Measurements from ENCODE around the gene SDK2. TPM values are rescaled to one million over a fixed set of nuclear protein-coding genes. Genes with fewer than 3 reads are reported as not detected.

The SDK2 gene
- total RNA-seq, 6 experiments from 2014 or later: 0.11 to 0.46 (median 0.25) TPM

DNA sequence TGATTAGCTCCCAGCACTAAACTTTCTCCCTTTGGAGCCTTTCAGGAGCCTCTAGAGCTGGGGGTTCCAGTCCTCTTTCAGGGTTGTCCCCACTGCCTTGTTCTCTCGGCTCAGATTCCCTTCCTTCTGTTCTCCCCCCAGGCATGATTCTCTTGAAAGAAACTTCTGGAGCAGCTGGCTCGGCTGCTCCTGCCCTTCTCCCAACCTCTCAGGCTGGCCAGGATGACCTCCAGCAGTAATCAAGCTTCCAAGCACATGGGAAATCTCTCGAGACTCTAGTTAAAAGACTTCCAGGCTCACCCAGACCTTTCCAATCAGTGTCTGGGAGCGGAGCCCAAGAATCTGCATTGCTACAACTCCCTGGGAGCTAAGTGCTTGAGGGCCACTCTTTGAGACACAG, 3.6 kb downstream of the SDK2 start:
- no peak for TF ChIP-seq POLR2A (IDR thresholded peaks at IDR 0.05)
- TF ChIP-seq, protein P1, sequence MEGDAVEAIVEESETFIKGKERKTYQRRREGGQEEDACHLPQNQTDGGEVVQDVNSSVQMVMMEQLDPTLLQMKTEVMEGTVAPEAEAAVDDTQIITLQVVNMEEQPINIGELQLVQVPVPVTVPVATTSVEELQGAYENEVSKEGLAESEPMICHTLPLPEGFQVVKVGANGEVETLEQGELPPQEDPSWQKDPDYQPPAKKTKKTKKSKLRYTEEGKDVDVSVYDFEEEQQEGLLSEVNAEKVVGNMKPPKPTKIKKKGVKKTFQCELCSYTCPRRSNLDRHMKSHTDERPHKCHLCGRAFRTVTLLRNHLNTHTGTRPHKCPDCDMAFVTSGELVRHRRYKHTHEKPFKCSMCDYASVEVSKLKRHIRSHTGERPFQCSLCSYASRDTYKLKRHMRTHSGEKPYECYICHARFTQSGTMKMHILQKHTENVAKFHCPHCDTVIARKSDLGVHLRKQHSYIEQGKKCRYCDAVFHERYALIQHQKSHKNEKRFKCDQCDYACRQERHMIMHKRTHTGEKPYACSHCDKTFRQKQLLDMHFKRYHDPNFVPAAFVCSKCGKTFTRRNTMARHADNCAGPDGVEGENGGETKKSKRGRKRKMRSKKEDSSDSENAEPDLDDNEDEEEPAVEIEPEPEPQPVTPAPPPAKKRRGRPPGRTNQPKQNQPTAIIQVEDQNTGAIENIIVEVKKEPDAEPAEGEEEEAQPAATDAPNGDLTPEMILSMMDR (IDR thresholded peaks at IDR 0.05): no peak
- WGBS (ENCODE audit: insufficient coverage, low coverage, low lambda C conversion rate, missing lambda C conversion rate): 38% methylated on average over 4 of the region's 4 CpGs
- H3K36me3 ChIP-seq: no peaks in the 10 kb centered on the region
- no peaks in the 10 kb centered on the region for H3K9me3 ChIP-seq
- no peak overlapping the region for H3K27ac ChIP-seq
- peaks cover 0 to 6% (median 0%) of the 10 kb centered on the region in 4 donors for H3K4me1 ChIP-seq
- DNase-seq: no peak
- H3K27me3 ChIP-seq: peaks cover 0 to 16% of the 10 kb centered on the region in 2 donors
- no peak overlapping the region for H3K4me3 ChIP-seq
- ATAC-seq: no peak
- intact Hi-C loops (cut with DNase I): no loop called here

DNA sequence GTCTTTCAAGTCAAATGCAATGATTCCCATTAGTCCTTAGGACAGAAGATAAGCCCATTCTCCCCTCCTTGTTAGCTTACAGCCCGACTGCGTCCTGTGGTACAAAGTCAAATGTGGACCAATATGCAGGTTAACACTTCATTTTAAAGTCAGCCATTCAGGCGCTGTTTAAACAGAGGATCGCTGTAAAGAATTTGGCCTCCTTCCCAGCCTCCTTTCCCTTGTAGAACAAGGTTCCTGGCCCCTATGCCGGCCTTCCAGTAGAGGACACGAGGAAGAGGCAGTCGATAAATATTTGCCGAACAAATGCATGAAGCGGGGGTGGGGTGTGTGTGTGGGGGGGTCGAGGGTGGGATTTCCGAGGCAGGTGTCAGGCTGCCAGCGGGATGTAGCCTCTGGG, 4.3 kb downstream of the SDK2 start:
- H3K4me3 ChIP-seq: no peak overlapping the region
- WGBS (ENCODE audit: insufficient coverage, low coverage, low lambda C conversion rate, missing lambda C conversion rate): 14% methylated on average over 11 of the region's 12 CpGs
- intact Hi-C loops (cut with DNase I): no loop called here
- ATAC-seq: no peak
- H3K36me3 ChIP-seq: no peaks in the 10 kb centered on the region
- DNase-seq: no peak
- no peaks in the 10 kb centered on the region for H3K9me3 ChIP-seq
- H3K4me1 ChIP-seq: peaks cover 0 to 6% (median 0%) of the 10 kb centered on the region in 4 donors
- H3K27me3 ChIP-seq: peaks cover 0 to 16% of the 10 kb centered on the region in 2 donors
- TF ChIP-seq, protein P1 (IDR thresholded peaks at IDR 0.05): no peak
- no peak for TF ChIP-seq POLR2A (IDR thresholded peaks at IDR 0.05)
- no peak overlapping the region for H3K27ac ChIP-seq

DNA sequence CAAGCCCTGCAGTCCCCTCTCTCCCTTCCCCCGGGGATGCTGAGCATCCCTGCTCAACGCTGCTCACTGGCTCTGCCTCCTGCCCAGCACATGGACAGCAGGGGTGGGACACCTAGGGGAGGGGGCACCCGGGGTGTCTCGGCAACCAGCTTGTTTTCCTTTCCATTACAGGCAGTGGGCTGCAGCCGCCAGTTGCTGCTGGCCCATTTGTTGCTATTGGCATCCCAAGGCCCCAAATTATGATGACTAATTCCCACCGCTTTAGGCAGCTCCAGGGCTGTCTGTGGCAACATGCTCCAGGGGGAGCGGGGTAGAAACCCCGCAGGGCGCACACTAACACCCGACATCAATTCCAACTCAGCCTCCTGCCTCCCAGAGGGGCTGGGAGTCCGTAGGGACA, 4.9 kb downstream of the SDK2 start:
- no CpG with 5 or more reads among the region's 11 CpGs for WGBS (ENCODE audit: insufficient coverage, low coverage, low lambda C conversion rate, missing lambda C conversion rate)
- DNase-seq (no peak), ATAC-seq (no peak)

DNA sequence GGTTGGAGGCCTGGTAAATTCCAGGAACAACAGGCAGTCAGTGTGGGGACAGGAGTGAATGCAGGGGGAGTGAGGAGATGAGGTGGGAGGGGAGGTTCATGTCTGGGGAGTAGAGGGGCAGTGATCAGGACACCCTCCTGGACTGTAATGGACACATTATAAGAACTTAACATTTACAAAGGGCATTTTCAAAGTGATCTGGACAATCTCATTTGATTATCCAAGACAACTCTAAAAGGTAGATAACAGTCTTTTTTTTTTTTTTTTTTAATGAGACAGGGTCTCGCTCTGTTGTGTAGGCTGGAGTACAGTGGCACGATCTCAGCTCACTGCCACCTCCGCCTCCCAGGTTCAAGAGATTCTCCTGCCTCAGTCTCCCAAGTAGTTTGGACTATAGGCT, 5.7 kb downstream of the SDK2 start:
- DNase-seq (no peak), ATAC-seq (no peak)
- no peaks in the 10 kb centered on the region for H3K9me3 ChIP-seq
- WGBS (ENCODE audit: insufficient coverage, low coverage, low lambda C conversion rate, missing lambda C conversion rate): 83% methylated on average over 3 of the region's 3 CpGs
- no peak overlapping the region for H3K4me3 ChIP-seq
- intact Hi-C loops (cut with DNase I): no loop called here
- peaks cover 0 to 4% (median 0%) of the 10 kb centered on the region in 4 donors for H3K4me1 ChIP-seq
- no peak for TF ChIP-seq POLR2A (IDR thresholded peaks at IDR 0.05)
- TF ChIP-seq, protein P1 (IDR thresholded peaks at IDR 0.05): no peak
- H3K27ac ChIP-seq: no peak overlapping the region
- H3K36me3 ChIP-seq: no peaks in the 10 kb centered on the region
- peaks cover 0 to 14% of the 10 kb centered on the region in 2 donors for H3K27me3 ChIP-seq

More for the DNA sequence above, 4.9 kb downstream of the SDK2 start:
- TF ChIP-seq, protein P1 (IDR thresholded peaks at IDR 0.05): no peak
- TF ChIP-seq POLR2A (IDR thresholded peaks at IDR 0.05): no peak
- Histone ChIP-seq H3K9me3 (no peaks in the 10 kb centered on the region), H3K36me3 (no peaks in the 10 kb centered on the region), H3K27ac (no peak overlapping the region), H3K4me3 (no peak overlapping the region), H3K27me3 (peaks cover 0 to 16% of the 10 kb centered on the region in 2 donors), H3K4me1 (peaks cover 0 to 6% (median 0%) of the 10 kb centered on the region in 4 donors)
- intact Hi-C loops (cut with DNase I): no loop called here

DNA sequence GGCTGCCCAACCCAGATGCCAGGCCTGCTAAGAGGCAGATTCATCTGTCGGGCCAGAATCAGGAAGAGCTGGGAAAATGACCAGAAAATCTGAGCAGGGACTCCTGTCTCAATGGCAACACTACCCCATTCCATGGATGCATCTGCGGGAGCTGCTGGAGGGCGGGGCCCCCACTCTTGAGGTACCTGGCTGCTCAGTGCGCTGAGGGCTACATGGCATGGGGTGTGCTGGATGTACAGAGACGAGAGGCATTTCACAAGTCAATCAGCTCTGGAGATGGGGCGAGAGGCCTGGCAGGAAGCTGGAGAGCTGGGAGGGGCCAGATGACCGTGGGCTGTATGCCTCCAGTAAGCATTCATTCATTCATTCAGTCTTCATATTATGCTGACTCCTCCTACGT, 6.4 kb downstream of the SDK2 start:
- Histone ChIP-seq H3K4me3 (no peak overlapping the region), H3K27me3 (peaks cover 0 to 8% of the 10 kb centered on the region in 2 donors), H3K36me3 (no peaks in the 10 kb centered on the region), H3K9me3 (no peaks in the 10 kb centered on the region), H3K27ac (no peak overlapping the region), H3K4me1 (no peaks in the 10 kb centered on the region)
- no peak for ATAC-seq
- no peak for DNase-seq
- intact Hi-C loops (cut with DNase I): no loop called here
- no peak for TF ChIP-seq POLR2A (IDR thresholded peaks at IDR 0.05)
- TF ChIP-seq, protein P1 (IDR thresholded peaks at IDR 0.05): no peak
- 55% methylated on average over 4 of the region's 8 CpGs for WGBS (ENCODE audit: insufficient coverage, low coverage, low lambda C conversion rate, missing lambda C conversion rate)

All from right lobe of liver (tissue), 6 donors.